Astrocyte (in vitro differentiated cells and primary cell): ENCODE results near the gene CORO6.

ENCODE experiments used
- CTCF ChIP-seq: IDR thresholded peaks from 2 replicates; pipeline ENCODE4 v1.5.1; 2011; ENCODE audit warnings: low read depth, mild to moderate bottlenecking, inconsistent platforms, low read length, moderate library complexity; ENCODE audit not compliant: insufficient read depth
- EZH2 ChIP-seq: IDR thresholded peaks from 2 replicates; pipeline ENCODE4 v1.6.1; 2012; ENCODE audit warnings: mild to moderate bottlenecking, low read length, inconsistent platforms; ENCODE audit not compliant: insufficient read depth

GRCh38 chr17:29573871-29574731 lies 48.6 kb downstream of the CORO6 start:
- no peak for TF ChIP-seq EZH2
- TF ChIP-seq CTCF: no peak
